HG02943 (cell line): ENCODE data around the gene DOCK6.
"Not testable (repeated sequence)": the region's sequence is repeated elsewhere in the genome, so short reads cannot be mapped to it uniquely, and the experiment has no call there.

Experiments
- ATAC-seq: cut with Tn5 transposase; IDR thresholded peaks from one replicate; pipeline ENCODE4 v1.9.1; 2021; ENCODE audit warnings: mild to moderate bottlenecking, low read depth, moderate library complexity; ENCODE audit not compliant: unreplicated experiment

Gene DOCK6

DNA sequence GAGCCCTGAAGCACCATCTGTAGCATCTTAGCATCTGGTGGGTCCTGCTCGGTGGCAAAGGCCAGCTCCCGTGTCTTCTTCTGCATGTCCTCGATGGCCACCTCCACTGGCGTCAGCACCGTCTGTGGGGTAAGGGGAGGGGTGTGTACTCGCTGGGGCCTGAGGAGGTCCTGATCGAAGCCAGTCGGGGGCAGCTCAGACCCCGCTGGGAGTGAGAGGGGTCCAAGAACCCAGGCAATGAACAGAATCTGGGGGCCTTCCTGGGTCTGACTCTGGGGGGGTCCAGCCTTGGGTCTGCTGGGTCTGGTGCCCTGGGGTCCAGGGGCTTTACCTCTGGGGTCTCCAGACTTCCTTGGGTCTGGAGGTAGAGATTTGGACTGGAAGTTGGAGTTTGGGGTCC lies 61.4 kb downstream of the DOCK6 start:
- ATAC-seq = no peak

DNA sequence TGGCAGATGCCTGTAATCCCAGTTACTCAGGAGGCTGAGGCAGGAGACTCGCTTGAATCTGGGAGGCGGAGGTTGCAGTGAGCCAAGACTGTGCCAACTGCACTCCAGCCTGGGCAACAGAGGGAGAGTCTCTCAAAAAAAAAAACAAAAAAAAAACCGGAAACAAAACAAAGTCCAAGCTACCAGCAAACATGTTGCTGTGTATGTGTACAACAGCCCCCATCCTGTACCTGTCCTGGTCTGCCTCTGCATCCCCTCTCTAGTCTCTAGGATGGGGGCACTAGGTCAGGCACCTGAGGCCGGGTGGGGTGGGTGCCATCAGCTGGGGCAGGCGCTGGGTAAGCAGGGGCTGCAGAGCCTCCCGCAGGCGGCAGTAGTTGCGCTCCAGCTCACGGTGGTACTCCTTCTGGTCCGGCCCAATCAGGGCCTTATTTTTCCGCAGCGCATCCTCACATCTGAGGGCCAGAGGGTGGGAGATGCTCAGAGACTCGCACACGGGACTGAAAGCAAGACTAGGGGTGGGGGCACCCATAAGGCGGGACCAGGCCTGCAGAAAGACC lies 62.2 kb downstream of the DOCK6 start:
- no peak for ATAC-seq

GRCh38 chr19:11199517-11199916 lies 62.8 kb downstream of the DOCK6 start:
- ATAC-seq = no peak

GRCh38 chr19:11198769-11199424 lies 63.4 kb downstream of the DOCK6 start:
- no peak for ATAC-seq

- ATAC-seq = no peak
Measured at GRCh38 chr19:11198175-11198534, 64.2 kb downstream of the DOCK6 start.

- peak; percentile 63 for ATAC-seq
Measured at GRCh38 chr19:11197291-11198174, 64.8 kb downstream of the DOCK6 start, which contains the start of gene KANK2. Gene KANK2, minus strand, starts transcription at chr19:11197545. Its CDS starts 3,034 bp downstream, at chr19:11194511.

GRCh38 chr19:11196406-11197287 lies 65.7 kb downstream of the DOCK6 start:
- ATAC-seq = no peak

DNA sequence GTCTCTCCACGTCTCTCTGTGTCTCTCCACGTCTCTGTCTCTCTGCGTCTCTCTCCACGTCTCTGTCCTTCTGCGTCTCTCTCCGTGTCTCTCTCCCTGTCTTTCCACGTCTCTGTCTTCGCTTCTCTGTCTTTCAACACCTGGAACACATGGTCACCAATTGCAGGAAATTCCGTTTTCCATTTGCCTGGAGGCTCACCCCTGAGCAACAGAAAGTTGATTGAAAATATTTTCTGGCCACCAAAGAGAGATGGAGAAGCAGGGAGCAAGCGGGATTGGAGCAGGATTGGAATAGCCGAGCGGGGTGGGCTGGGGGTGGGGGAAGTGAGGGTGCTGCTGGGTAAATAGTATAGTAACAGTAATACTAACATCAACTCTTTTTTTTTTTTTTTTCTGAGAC lies 66.6 kb downstream of the DOCK6 start:
- ATAC-seq = no peak

DNA sequence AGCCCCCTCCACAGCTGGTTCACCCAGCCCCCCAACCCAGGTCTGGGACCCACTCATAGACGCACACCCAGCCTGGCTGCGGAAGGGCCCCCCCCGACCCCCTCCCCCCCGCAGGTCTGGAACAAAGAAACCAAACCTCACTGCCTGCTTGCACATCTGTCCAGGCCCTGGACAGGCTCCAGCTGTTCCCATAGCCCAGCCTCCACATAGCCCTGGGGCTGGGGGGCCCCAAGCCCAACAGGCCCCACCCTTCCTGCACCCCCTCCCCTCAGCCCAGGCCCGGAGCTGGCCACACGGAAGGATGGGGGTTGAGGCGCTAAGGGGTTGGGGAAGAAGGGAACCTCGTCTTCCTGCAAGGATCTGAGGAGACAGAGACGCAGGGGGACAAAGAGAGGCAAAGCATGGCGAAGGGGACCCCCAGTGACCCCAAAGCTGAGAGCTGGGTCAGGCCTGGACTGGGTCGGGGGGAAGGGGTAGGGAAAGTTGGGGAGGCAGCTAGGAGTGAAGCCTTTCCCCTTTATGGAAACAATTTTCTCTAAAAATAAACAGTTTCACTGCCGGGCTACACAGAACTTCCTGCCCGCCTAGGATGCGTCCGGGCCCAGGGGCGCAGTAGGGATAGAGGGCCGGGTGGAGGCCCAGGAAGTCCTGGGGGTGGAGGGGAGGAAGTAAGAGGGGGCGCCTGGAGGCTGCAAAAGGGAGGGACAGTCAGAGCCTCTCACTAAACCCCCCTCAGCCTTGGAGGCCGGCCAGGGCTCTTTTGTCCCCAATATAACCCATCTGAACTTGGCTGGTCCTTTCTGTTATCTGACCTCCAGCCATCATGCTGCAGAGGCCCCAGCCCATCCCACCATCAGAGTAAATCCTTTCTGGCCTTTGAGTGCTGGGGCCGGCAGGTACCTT lies 67.4 kb downstream of the DOCK6 start:
- ATAC-seq = no peak

GRCh38 chr19:11194173-11194572 lies 68.2 kb downstream of the DOCK6 start:
- ATAC-seq = no peak

DNA sequence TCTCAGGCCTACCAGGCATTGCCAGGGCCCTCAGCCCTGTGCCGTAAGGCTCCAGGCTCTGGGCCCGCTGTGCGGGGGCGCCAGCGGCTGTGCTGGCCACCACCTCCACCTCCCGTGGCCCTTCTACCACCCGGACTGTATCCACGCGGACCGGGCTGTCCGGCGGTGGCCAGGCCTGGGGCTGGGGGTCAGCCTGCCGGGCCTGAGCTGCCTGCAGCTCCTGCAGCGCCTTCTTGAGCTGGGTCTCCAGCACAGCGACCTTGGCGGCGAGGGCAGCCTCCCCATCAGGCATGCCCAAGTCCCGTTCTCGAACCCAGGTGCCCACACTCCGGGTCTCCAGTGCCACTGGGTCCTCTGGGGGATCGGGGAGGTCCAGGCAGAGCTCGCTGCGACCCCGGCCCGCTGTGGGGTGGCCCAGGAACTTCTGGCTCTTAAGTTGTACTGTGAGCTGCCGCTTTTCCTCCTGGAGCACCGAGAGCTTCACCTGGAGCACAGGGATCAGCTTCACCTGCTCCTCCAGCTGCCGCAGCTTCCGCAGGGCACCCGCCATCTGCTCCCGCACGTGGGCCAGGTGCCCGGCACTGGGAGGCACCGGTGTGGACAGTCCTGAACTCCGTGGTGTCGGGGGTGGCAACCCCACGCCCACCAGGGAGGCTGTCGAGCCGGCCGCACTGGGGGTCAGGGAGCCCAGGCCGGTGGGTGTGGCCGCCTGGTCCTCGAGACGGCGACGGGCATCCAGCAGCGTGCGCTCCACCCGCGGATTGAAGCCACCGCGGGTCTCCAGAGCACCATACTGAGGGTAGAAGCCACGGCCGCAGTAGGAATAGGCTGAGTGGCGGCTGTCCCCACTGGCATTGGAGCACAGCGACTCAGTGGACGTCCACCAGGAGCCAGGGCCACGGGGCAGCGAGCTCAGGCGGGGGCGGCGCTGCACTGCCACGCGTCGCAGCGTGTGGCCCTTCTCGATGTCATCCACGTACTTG lies 69.1 kb downstream of the DOCK6 start:
- no peak for ATAC-seq

DNA sequence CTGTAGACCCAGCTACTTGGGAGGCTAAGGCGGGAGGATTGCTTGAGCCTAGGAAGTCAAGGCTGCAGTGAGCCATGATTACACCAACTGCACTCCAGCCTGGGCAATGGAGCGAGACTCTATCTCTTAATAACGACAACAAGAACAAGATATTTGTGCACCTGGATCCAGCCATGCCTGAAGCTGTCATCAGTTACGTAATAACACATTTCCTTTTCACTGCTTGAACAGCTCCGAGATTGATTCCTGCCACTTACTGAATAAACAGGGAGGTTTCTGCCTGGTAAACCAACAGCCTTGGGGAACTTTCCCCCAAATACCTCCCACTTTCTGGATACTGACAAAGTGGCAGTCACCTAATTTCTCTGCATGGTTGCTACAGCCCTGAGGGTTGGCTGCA lies 70.4 kb downstream of the DOCK6 start:
- no peak for ATAC-seq

DNA sequence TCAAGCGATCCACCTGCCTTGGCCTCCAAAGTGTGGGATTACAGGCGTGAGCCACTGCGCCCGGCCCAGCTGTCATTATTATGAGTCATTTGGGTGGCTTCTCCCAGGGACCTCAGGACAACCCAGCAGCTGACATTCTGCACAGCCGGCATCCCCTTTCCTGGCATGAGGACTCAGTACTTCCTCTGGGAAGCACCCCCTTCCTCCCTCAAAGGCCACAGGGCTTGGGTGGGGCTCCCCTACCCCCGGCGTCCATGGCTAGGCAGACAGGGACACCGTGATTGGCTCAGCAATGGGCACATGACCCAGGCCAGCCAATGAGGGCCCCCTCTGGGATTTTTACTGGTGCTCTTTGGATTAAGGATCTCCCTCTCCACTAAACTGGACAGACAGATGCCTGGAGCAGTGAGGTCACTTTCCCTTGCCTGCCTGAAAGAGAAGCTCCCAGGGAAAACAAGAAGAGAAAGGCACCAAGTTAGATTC lies 71.0 kb downstream of the DOCK6 start:
- ATAC-seq = no peak

- no peak for ATAC-seq
Measured at GRCh38 chr19:11190501-11190900, 71.8 kb downstream of the DOCK6 start.

DNA sequence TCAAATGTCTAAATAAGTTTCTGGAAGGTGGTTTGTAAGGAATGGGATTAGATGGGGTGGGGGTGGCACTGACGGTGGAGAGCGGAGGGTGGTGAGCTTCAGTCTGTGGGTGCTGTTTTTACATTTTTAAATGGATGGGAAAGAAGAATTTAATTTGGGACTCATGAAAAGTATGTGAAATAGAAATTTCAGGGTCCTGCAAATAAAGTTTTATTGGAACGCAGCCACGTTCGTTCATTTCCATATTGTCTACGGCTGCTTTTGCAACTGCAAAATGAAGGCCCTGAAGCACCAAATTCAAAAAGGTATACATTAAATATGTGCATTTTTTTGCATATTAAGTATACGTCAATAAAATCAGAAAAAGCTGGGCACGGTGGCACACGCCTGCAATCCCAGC lies 74.9 kb downstream of the DOCK6 start:
- no peak for ATAC-seq

GRCh38 chr19:11182994-11183393 lies 79.3 kb downstream of the DOCK6 start:
- no peak for ATAC-seq

GRCh38 chr19:11181488-11181887 lies 80.8 kb downstream of the DOCK6 start:
- ATAC-seq = no peak

GRCh38 chr19:11180975-11181374 lies 81.3 kb downstream of the DOCK6 start:
- ATAC-seq = not testable (repeated sequence)
